NCI-H2196 treated with DMSO at 0.1 percent for 48 hours (cell line): ENCODE measurements around the gene OTOP2.

Source experiments
- DNase-seq: peaks from one replicate; lab custom pipeline; 2025; ENCODE audit not compliant: unreplicated experiment; lab: John Stamatoyannopoulos, UW

The OTOP2 gene

DNA sequence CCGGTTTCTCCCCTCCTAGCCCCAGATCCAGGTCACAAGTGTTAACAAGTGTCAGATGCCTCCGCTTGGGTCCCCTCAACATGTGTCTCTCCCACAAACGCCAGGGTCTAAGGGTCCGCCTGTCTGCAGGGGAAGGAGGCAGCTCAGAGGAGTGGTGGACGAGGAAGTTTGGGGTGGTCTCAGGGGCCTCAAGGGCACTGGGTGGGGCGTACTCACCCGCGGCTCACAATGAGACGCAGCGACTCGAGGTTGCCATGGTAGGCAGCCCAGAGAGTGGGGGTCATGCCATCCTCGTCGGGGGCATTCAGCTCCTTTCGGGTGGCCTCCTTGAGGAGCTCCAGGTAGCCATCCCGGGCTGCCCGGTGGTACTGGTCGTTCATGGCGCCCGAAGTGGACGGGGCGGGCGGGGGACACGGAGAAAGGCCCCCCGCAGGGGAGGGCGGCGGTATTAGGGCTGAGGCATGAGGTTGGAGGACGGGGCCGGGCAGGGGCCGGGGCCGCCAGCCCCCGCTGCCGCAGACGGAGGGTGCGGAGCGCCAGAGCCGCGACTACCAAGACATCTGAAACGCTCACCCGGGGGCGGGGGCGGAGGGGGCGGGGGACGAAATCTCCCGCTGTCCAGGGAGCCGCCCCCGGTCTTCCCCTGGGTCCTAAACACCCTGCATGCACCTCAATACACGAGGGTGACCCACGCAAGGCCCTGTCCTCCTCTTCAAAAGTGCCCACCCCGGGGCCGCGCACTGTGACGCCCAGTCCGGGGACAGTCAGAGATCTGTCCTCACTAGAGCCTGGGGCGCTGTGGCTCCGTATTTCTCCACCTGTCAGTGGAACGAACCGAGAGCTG, 1.2 kb upstream of the OTOP2 start, which contains the start of gene USH1G:
Gene USH1G (minus strand): TSS at position 562 of the 844 bp plus-strand sequence. CDS start 182 bp downstream, at position 380.
- DNase-seq: no peak

DNA sequence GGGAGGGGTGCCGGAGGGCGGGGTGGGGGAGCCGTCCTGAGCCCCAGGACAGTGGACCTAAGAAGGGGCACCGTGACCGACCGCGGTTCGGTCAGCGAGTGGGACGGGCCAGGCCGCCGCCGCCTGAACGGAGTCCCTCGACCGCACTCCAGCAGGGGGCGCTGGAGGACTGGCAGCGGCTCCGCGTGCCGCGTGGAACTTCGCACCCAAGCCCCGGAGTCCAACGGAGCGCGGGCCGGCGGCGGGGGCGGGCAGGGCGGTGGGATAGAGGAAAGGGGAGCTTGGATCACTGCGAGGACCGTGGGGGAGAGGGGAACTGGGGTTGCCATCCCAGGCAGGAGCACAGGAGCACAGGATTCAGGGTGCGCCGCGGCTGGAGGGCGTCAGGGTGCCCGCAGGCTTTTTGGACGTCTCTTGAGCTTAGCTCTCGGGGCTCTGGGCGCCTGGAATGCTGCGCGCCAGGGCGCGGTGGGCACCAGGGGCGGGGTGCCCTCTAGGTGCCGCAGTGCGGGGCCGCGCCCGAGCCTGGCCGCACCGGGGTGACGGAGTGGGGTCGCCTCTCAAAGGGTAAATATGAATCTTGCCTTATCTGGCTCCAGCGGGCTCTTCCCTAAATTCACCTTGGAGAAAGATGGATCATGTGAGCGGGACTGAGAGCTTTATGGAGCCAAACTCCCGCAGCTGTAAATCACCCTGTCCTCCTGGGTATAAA, 379 bp upstream of the OTOP2 start:
- peak; percentile 21 for DNase-seq

GRCh38 chr17:74925242-74925641, 1.2 kb downstream of the OTOP2 start:
- no peak for DNase-seq

DNA sequence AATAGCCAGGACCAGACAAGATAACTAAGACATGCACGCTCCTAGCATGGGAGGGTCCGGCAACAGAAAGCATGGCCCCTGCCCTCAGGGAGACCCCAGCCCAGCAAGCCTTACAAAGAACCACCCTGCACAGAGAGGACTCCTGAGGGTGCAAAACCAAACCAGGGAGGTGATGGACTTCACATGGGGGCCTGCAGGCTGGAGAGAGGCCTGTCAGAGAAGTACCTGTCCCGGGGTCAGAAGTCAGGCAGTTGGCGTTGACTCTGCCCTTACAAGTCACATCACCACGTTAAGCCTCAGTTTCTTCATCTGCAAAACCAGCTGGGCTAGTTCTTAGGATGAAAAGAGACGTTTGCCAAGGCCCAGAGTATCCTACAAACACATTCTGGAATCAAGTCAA, 4.7 kb downstream of the OTOP2 start:
- DNase-seq: no peak

- DNase-seq: no peak
These were observed 6.5 kb downstream of the OTOP2 start for GRCh38 chr17:74930535-74931036.

GRCh38 chr17:74935048-74935447, 11.0 kb downstream of the OTOP2 start:
- no peak for DNase-seq

DNA sequence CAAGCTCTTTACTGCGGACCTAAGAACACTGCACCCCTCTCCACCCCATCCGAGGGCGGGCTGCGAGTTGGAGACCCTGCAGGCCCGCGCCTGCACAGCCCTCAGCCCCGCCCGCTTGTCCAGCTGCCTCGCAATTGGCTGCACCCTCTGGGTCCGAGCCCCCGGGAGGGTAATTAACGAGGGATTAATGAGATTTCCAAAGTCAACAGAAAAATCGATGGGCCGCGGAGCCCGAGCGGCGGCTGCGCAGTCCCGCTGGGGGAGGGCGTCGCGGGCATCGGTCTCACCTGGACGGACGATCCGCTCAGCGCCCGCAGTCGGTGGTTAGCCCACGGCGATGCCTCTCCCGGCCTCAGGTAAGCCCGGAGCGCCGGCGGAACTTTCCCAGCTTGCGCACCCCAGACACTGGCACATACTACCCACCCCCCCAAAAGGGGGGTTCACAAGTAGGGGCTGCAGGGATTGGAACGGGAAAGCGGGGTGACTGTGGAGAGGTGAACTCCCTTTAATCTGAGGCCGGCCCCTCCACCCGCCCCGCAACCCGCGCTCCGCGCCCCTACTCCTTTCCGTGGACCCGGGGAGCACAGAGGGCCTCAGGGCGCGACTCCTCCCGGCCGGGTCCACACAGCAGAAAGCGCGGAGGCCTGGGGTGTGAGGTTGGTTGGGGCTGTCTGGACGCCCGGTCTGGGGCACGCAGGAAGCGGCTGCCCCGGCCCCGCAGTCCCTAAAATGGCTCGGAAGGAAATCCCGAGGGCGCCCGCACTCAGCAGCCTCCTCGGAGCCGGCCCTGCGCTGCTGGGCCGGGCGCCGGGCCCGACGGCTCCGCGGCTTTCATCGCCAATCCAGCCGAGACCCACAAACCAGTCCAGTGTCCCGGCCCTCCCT, 11.8 kb downstream of the OTOP2 start, which contains the start of gene OTOP3:
Gene OTOP3 (plus strand): TSS at position 314 of the 885 bp plus-strand sequence. CDS start 24 bp downstream, at position 338.
- DNase-seq: no peak

DNA sequence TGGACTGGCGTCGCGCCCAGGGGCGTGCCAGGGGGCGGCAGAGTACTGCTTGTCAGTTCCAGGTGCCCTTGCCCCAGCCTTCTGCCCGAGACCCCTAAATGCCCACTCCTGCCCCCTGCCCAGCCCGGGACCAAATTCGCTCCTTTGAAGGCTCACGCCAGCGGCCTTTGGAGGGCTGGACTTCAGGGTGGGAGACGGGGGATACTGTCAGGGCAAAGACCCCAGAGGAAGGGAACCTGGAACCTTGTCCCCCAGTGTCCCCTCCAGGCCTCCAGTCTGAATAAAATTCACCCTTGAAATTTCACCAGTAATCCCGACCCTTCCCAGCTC, 12.4 kb downstream of the OTOP2 start:
- no peak for DNase-seq

- no peak for DNase-seq
These were observed 13.3 kb downstream of the OTOP2 start for GRCh38 chr17:74937064-74938051.

DNA sequence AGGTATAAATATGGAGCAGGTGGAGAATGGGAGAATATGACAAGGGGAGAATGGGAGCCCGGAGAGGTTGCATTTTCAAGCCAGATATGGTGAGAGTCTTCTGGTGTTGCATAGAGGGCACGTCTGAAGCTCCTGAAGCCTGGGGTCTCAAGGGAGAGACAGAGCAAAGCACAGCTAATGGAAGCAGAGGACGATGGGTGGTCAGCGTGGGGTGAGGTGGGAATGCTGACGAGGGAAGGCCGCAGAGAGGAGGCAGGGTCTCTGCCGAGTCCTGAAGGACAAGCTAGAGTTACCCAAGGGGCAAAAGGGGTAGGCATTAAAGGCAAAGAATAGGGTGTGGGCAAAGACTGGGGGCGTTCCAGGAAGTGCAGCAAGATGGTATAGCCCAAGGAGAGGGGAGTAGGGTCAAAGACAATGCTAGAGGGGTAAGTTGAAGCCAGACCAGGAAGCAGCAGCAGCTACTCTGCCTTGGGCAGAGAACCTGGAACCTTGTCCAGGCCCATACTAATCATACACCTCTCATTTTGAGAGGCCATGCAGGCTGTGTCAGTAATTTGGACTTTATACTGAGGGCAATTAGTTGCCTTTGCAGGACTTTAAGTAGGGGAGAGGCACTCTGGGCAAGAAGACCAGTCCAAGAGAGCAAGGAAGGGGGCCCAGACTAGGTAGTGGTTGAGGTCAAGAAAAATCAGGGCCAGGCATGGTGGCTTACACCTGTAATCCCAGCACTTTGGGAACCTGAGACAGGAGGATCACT, 14.3 kb downstream of the OTOP2 start:
- no peak for DNase-seq

DNA sequence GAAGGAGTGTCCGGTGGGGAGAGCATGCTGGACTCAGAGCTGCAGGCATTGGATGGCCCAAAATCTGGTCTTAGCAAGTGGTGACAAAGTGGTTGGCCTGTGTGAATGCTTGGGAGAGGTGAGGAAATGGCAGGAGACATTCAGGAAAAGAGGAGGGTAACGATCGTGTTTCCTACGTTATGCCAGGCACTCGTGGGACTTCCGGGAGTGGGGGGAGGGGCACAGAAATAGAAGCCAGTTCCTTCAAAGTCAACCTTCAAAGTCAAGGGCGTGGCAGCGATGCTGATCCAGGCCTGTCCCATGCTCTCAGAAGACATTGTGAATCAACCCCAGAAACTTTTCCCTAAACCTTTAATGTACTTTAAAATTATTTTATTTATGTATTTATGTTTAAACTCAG, 15.5 kb downstream of the OTOP2 start:
- no peak for DNase-seq

GRCh38 chr17:74941128-74941725, 17.2 kb downstream of the OTOP2 start:
- no peak for DNase-seq

- DNase-seq: no peak
These were observed 19.9 kb downstream of the OTOP2 start for GRCh38 chr17:74943808-74944522.

- DNase-seq: no peak
These were observed 21.5 kb downstream of the OTOP2 start for GRCh38 chr17:74945543-74945942.

DNA sequence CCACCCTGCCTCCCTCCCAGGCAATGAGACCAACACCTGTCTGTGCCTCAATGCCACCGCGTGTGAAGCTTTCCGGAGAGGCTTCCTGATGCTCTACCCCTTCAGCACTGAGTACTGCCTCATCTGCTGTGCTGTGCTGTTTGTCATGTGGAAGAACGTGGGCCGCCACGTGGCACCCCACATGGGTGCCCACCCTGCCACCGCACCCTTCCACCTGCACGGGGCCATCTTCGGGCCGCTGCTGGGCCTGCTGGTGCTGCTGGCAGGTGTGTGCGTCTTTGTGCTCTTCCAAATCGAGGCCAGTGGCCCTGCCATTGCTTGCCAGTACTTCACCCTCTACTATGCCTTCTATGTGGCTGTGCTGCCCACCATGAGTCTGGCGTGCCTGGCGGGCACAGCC, 22.6 kb downstream of the OTOP2 start:
- DNase-seq: no peak

DNA sequence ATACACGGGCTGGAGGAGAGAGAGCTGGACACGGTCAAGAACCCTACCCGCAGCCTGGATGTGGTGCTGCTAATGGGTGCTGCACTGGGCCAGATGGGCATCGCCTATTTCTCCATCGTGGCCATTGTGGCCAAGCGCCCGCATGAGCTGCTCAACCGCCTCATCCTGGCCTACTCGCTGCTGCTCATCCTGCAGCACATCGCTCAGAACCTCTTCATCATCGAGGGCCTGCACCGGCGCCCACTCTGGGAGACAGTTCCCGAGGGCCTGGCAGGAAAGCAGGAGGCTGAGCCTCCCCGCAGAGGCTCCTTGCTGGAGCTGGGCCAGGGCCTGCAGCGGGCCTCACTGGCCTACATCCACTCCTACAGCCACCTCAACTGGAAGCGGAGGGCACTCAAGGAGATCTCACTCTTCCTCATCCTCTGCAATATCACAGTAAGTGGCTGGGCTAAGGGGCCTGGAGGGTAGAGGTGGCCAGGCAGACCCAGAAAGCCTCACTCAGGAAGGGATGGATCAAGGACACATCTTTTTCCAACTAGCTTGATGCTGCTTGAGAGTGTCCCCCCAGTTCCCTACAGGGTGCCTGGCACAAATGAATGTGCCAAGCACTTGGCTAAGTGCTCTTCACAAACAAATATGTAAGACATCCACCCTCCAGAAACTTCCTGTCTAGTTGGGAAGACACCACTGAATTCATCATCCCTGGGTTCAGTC, 23.1 kb downstream of the OTOP2 start:
- DNase-seq: no peak

GRCh38 chr17:74949455-74950115, 25.5 kb downstream of the OTOP2 start:
- DNase-seq: peak; percentile 42
